Heart left ventricle (tissue), 13 donors: ENCODE data around the gene NNAT.

Experiments
- CTCF ChIP-seq, 12 donors: fragments of 200-600 bp; sonication (generic) in 4 of 12; IDR thresholded peaks; one replicate each; pipeline versions ENCODE4 v1.5.0 to v1.8.0; 2018 to 2022; ENCODE audit warnings: antibody characterized with exemption in 12 of 12, mild to moderate bottlenecking in 5 of 12
- POLR2A ChIP-seq, 2 donors: fragments of 450-650 bp; IDR thresholded peaks; one replicate each; pipeline ENCODE4 v1.6.1; 2017; ENCODE audit warnings: antibody characterized with exemption in 2 of 2, mild to moderate bottlenecking in 2 of 2, moderate library complexity in 2 of 2
- donor health status: ischemic (EF 13 %, LVEDD 7.1; RV severe dilation, severe dysfunction).
- donor health status: DM: no; HTN: yes; CAD: no.
- donor health status: DM: no; HTN: no; CAD: no.
- donor health status: ischemic (EF 25% LVEDD 6.9; RV normal size, moderate dysfunction).
- donor health status: ischemic (EF 25% LVEDD 5.7; RV mildly dilated, moderate dysfunction).
- donor health status: ischemic (EF 35%, LVEDD 5.7; RV mildly dilated, moderate dysfunction).
- donor health status: nonischemic (EF 11% LVEDD 7.7; RV severe dilation, severe dysfunction).
- donor health status: DM: yes; HTN: yes; CAD: no.
- donor health status: PGD.
- donor health status: ischemic (EF 29% LVEDD 5.4; RV normal size, mild dysfunction).
- donor health status: nonischemic (EF 23%, LVEDD 6.1; RV moderate dilation, normal function).

- TF ChIP-seq POLR2A (IDR thresholded peaks at IDR 0.05) = no peak
- TF ChIP-seq CTCF (IDR thresholded peaks at IDR 0.05) = no peak
Measured at GRCh38 chr20:37518059-37518458, 3.0 kb upstream of the NNAT start.
